Activated T-cell treated with anti-CD3 and anti-CD28 coated beads, Interleukin-2, amount 50 U/mL, for 4 hours (primary cell): ENCODE results near the gene SPATA33. TPM values are rescaled to one million over a fixed set of nuclear protein-coding genes. Genes with fewer than 3 reads are reported as not detected.
"Not testable (repeated sequence)": the region's sequence is repeated elsewhere in the genome, so short reads cannot be mapped to it uniquely, and the experiment has no call there.

Experiments
- ATAC-seq, 2 donors: fragments of 200-7000 bp; cut with Tn5 transposase; one replicate each; pipeline ENCODE4 v1.10.0; 2021
- DNase-seq: peaks from one replicate; pipeline ENCODE4 v3.0.0-alpha.2; 2020
- H3K27me3 Mint-ChIP-seq: one replicate; pipeline ENCODE4 v1.8.0; 2021; ENCODE audit warnings: low read depth, mixed read lengths
- H3K36me3 Mint-ChIP-seq: one replicate; pipeline ENCODE4 v1.8.0; 2022; ENCODE audit warnings: mixed read lengths; ENCODE audit not compliant: insufficient read depth
- H3K4me1 Mint-ChIP-seq: one replicate; pipeline ENCODE4 v1.8.0; 2021; ENCODE audit warnings: low read depth, mixed read lengths
- H3K4me3 Mint-ChIP-seq: one replicate; pipeline ENCODE4 v1.8.0; 2021; ENCODE audit warnings: mild to moderate bottlenecking, moderate library complexity, mixed read lengths
- H3K9me3 Mint-ChIP-seq: one replicate; pipeline ENCODE4 v1.8.0; 2021; ENCODE audit warnings: mixed read lengths
- total RNA-seq, 3 donors: library from RNA; stranded (reverse); gene quantifications; one replicate each; pipeline ENCODE4 v1.2.1, GENCODE V29; 2021

SPATA33 gene
- total RNA-seq, 3 donors from 2014 or later = 7.5 to 11.8 (median 8.0) TPM

DNA sequence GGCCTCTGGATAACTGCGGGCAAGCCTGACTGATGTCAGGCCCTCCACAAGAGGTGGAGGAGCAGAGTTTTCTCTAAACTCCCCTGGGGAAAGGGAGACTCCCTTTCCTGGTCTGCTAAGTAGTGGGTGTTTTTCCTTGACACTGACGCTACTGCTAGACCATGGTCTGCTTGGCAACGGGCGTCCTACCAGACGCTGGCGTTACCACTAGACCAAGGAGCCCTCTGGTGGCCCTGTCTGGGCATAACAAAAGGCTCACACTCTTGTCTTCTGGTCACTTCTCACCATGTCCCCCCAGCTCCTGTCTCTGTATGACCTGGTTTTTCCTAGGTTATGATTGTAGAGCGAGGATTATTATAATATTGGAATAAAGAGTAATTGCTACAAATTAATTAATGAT, 9.4 kb downstream of the SPATA33 start:
- not testable (repeated sequence) for DNase-seq, H3K9me3 Mint-ChIP-seq, H3K4me3 Mint-ChIP-seq, H3K4me1 Mint-ChIP-seq, ATAC-seq, H3K36me3 Mint-ChIP-seq, H3K27me3 Mint-ChIP-seq

DNA sequence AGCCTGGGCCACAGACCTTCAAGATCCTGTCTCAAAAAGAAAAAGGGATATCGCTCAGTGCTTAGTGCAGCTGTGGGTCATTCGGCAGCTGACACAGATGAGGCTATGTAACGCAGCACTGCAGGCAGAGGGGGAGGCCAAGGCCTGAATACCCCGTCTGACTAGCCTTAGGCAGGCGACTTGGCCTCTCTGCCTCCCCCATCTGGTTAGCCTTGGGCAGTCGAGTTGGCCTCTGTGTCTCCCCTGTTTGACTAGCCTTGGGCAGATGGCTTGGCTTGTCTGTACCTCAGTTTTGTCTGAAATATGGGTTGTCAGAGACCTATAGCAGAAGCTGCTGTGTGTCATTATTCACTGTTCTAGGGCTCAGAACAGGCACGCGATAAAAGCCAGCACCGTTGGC, 10.0 kb downstream of the SPATA33 start:
- no peak for DNase-seq
- H3K4me3 Mint-ChIP-seq = no peak overlapping the region
- peaks cover 2% of the 10 kb centered on the region for H3K36me3 Mint-ChIP-seq
- no peak for ATAC-seq
- no peaks in the 10 kb centered on the region for H3K27me3 Mint-ChIP-seq
- peaks cover 3% of the 10 kb centered on the region for H3K4me1 Mint-ChIP-seq
- no peaks in the 10 kb centered on the region for H3K9me3 Mint-ChIP-seq

- no peak for ATAC-seq
- no peaks in the 10 kb centered on the region for H3K36me3 Mint-ChIP-seq
- DNase-seq = no peak
- H3K27me3 Mint-ChIP-seq = no peaks in the 10 kb centered on the region
- H3K4me3 Mint-ChIP-seq = no peak overlapping the region
- peaks cover 3% of the 10 kb centered on the region for H3K4me1 Mint-ChIP-seq
- H3K9me3 Mint-ChIP-seq = no peaks in the 10 kb centered on the region
Measured at GRCh38 chr16:89668790-89669158, 11.1 kb downstream of the SPATA33 start.

- H3K27me3 Mint-ChIP-seq = no peaks in the 10 kb centered on the region
- ATAC-seq = no peak
- no peak for DNase-seq
- H3K4me1 Mint-ChIP-seq = peaks cover 3% of the 10 kb centered on the region
- H3K36me3 Mint-ChIP-seq = no peaks in the 10 kb centered on the region
- no peaks in the 10 kb centered on the region for H3K9me3 Mint-ChIP-seq
- no peak overlapping the region for H3K4me3 Mint-ChIP-seq
Measured at GRCh38 chr16:89669755-89670154, 12.1 kb downstream of the SPATA33 start.

DNA sequence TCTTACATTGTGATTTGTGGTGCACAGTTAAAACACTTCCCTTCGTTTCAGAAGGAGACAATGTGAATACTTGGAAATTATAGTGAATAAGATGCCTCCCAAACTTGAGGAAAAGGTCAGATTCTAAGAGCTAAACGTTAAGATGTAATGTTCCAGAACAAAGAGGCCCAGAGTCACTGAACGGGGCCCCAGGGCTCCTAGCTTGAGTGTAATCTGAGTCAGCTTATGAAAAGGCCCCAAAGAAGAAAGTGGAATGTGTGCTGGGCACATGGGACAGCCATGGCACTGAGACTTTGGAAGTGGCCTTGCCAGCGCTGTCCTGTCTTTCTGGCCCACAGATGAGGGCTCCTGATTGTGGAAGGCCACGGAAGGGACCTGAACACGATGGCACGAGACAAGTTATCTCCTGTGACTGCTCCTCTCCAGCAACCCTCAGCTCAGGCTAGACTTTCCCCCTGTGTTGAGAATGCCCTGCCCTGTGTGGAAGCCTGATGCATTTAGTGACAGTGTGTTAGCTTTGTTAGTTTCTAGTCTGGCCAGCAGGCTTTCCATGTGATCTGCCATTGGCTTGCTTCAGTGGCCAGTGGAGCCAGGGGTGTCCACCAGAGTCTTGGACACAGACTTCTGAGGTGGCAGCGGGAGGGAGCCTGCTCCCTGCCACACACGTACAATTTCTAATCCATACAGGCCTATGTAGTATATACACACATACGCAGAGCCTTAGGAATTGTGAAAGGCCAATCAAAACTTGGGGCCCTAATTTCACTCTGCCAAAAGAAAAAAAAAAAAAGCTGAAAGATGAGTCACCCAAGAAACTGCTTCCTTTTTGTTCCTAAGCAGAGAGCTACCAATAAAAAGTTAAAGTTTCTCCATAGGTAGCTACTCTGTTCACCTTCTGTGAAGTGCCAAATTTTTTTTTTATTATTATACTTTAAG, 13.1 kb downstream of the SPATA33 start:
- no peak for ATAC-seq
- H3K4me3 Mint-ChIP-seq = no peak overlapping the region
- no peaks in the 10 kb centered on the region for H3K9me3 Mint-ChIP-seq
- H3K4me1 Mint-ChIP-seq = peaks cover 3% of the 10 kb centered on the region
- H3K27me3 Mint-ChIP-seq = no peaks in the 10 kb centered on the region
- DNase-seq = no peak
- H3K36me3 Mint-ChIP-seq = no peaks in the 10 kb centered on the region

- H3K36me3 Mint-ChIP-seq, ATAC-seq, H3K9me3 Mint-ChIP-seq: not testable (repeated sequence)
Measured at GRCh38 chr16:89671565-89671964, 13.9 kb downstream of the SPATA33 start.

GRCh38 chr16:89672177-89672941, 14.7 kb downstream of the SPATA33 start:
- Mint-ChIP-seq H3K27me3 (no peaks in the 10 kb centered on the region), H3K36me3 (no peaks in the 10 kb centered on the region), H3K9me3 (no peaks in the 10 kb centered on the region), H3K4me1 (peaks cover 3% of the 10 kb centered on the region), H3K4me3 (no peak overlapping the region)
- DNase-seq (no peak), ATAC-seq (no peak)

More at GRCh38 chr16:89671565-89671964, 13.9 kb downstream of the SPATA33 start:
- not testable (repeated sequence) for H3K4me1 Mint-ChIP-seq, DNase-seq, H3K4me3 Mint-ChIP-seq, H3K27me3 Mint-ChIP-seq

- no peaks in the 10 kb centered on the region for H3K4me1 Mint-ChIP-seq
- DNase-seq (no peak), ATAC-seq (no peak)
- no peaks in the 10 kb centered on the region for H3K9me3 Mint-ChIP-seq
- no peaks in the 10 kb centered on the region for H3K36me3 Mint-ChIP-seq
- H3K27me3 Mint-ChIP-seq = no peaks in the 10 kb centered on the region
- H3K4me3 Mint-ChIP-seq = no peak overlapping the region
Measured at GRCh38 chr16:89678258-89678657, 20.6 kb downstream of the SPATA33 start.

- no peaks in the 10 kb centered on the region for H3K9me3 Mint-ChIP-seq
- H3K4me1 Mint-ChIP-seq = peaks cover 9% of the 10 kb centered on the region
- H3K4me3 Mint-ChIP-seq = peak overlapping the region; percentile 62
- DNase-seq = no peak
- no peaks in the 10 kb centered on the region for H3K27me3 Mint-ChIP-seq
- ATAC-seq = no peak
- peaks cover 6% of the 10 kb centered on the region for H3K36me3 Mint-ChIP-seq
Measured at GRCh38 chr16:89685916-89686315, 28.3 kb downstream of the SPATA33 start.

- Mint-ChIP-seq H3K9me3 (no peaks in the 10 kb centered on the region), H3K4me3 (peak within 1 kb of the TSS; percentile 90), H3K4me1 (peaks cover 9% of the 10 kb centered on the region), H3K27me3 (no peaks in the 10 kb centered on the region), H3K36me3 (peaks cover 6% of the 10 kb centered on the region)
- DNase-seq (peak; percentile 86), ATAC-seq (peak; percentile 94)
Measured at GRCh38 chr16:89686520-89687091, 29.0 kb downstream of the SPATA33 start, which contains the start of gene CDK10. Gene CDK10, plus strand, starts transcription at chr16:89686689. Its CDS starts 22 bp downstream, at chr16:89686711.

- DNase-seq (no peak), ATAC-seq (peak; percentile 26 to 44)
- peak overlapping the region; percentile 90 for H3K4me3 Mint-ChIP-seq
- H3K9me3 Mint-ChIP-seq = no peaks in the 10 kb centered on the region
- H3K36me3 Mint-ChIP-seq = peaks cover 6% of the 10 kb centered on the region
- H3K4me1 Mint-ChIP-seq = peaks cover 9% of the 10 kb centered on the region
- no peaks in the 10 kb centered on the region for H3K27me3 Mint-ChIP-seq
Measured at GRCh38 chr16:89687092-89687940, 29.7 kb downstream of the SPATA33 start.

- H3K9me3 Mint-ChIP-seq = no peaks in the 10 kb centered on the region
- DNase-seq = no peak
- peak overlapping the region; percentile 90 for H3K4me3 Mint-ChIP-seq
- H3K4me1 Mint-ChIP-seq = peaks cover 9% of the 10 kb centered on the region
- H3K27me3 Mint-ChIP-seq = no peaks in the 10 kb centered on the region
- peaks cover 8% of the 10 kb centered on the region for H3K36me3 Mint-ChIP-seq
- no peak for ATAC-seq
Measured at GRCh38 chr16:89688395-89688794, 30.8 kb downstream of the SPATA33 start.

GRCh38 chr16:89689142-89689541, 31.5 kb downstream of the SPATA33 start:
- DNase-seq (no peak), ATAC-seq (no peak)
- H3K4me3 Mint-ChIP-seq = no peak overlapping the region
- no peaks in the 10 kb centered on the region for H3K27me3 Mint-ChIP-seq
- H3K9me3 Mint-ChIP-seq = no peaks in the 10 kb centered on the region
- peaks cover 9% of the 10 kb centered on the region for H3K4me1 Mint-ChIP-seq
- peaks cover 11% of the 10 kb centered on the region for H3K36me3 Mint-ChIP-seq

DNA sequence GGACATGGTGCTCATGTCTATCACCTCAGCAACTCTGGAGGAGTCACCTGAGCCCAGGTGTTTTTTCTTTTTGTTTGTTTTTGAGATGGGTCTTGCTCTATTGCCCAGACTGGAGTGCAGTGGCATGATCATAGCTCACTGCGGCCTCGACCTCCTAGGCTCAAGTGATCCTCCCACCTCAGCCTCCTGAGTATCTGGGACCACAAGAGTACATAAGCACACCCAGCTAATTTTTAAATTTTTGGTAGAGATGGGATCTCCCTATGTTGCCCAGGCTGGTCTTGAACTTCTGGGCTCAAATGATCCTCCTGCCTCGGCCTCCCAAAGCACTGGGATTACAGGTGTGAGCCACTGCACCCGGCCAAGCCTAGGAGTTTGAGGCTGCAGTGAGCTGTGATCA, 32.0 kb downstream of the SPATA33 start:
- not testable (repeated sequence) for ATAC-seq, H3K27me3 Mint-ChIP-seq, H3K4me3 Mint-ChIP-seq, H3K9me3 Mint-ChIP-seq, DNase-seq, H3K4me1 Mint-ChIP-seq
- H3K36me3 Mint-ChIP-seq = peaks cover 11% of the 10 kb centered on the region
